WTC11 (cell line): ENCODE data around the gene LAMC3. TPM values are rescaled to one million over a fixed set of nuclear protein-coding genes. Genes with fewer than 3 reads are reported as not detected.
"Not testable (repeated sequence)": the region's sequence is repeated elsewhere in the genome, so short reads cannot be mapped to it uniquely, and the experiment has no call there.

Experiments
- ATAC-seq: fragments of 200-7000 bp; cut with Tn5 transposase; 2 replicates; pipeline ENCODE4 v1.10.0; 2021; ENCODE audit warnings: mild to moderate bottlenecking, moderate library complexity
- CTCF ChIA-PET: fragments of 300-600 bp; sonication (Branson Sonifier 250); formaldehyde crosslinking; loops from one replicate; lab custom pipeline; 2021; ENCODE audit warnings: antibody characterized with exemption; lab: Charles Lee
- POLR2A ChIA-PET: fragments of 350-600 bp; sonication (Branson Sonifier 250); formaldehyde crosslinking; loops from one replicate; lab custom pipeline; 2021; ENCODE audit warnings: antibody characterized with exemption; lab: Charles Lee
- DNase-seq: peaks from one replicate; pipeline ENCODE4 v3.0.0; 2021; ENCODE audit warnings: low spot score
- H3K27ac Mint-ChIP-seq: 2 replicates; pipeline ENCODE4 v1.8.0; 2021; ENCODE audit warnings: mixed read lengths
- H3K27me3 Mint-ChIP-seq: 2 replicates; pipeline ENCODE4 v1.8.0; 2021; ENCODE audit warnings: low read depth, mild to moderate bottlenecking, moderate library complexity, mixed read lengths
- H3K36me3 Mint-ChIP-seq: 2 replicates; pipeline ENCODE4 v1.8.0; 2021; ENCODE audit warnings: mixed read lengths
- H3K4me1 Mint-ChIP-seq: 2 replicates; pipeline ENCODE4 v1.8.0; 2022; ENCODE audit warnings: mixed read lengths
- H3K4me3 Mint-ChIP-seq: 2 replicates; pipeline ENCODE4 v1.8.0; 2021; ENCODE audit warnings: mild to moderate bottlenecking, moderate library complexity, mixed read lengths
- H3K9me3 Mint-ChIP-seq: 2 replicates; pipeline ENCODE4 v1.8.0; 2021; ENCODE audit warnings: mixed read lengths
- CREM ChIP-seq: sonication (generic); formaldehyde crosslinking; IDR thresholded peaks from 2 replicates; pipeline ENCODE4 v1.8.1; 2022; ENCODE audit warnings: mild to moderate bottlenecking, missing genetic modification reagents, moderate library complexity
- ELF4 ChIP-seq: sonication (generic); formaldehyde crosslinking; IDR thresholded peaks from 2 replicates; pipeline ENCODE4 v1.8.1; 2022; ENCODE audit warnings: low read depth, mild to moderate bottlenecking, moderate library complexity, missing genetic modification reagents
- FOXP1 ChIP-seq: sonication (generic); formaldehyde crosslinking; IDR thresholded peaks from 2 replicates; pipeline ENCODE4 v1.8.0; 2022; ENCODE audit warnings: missing genetic modification reagents, mild to moderate bottlenecking, moderate library complexity, borderline replicate concordance
- JAZF1 ChIP-seq: fragments of 250-450 bp; sonication (Bioruptor Pico); IDR thresholded peaks from 2 replicates; pipeline ENCODE4 v1.9.0; 2021; ENCODE audit warnings: moderate library complexity, mild to moderate bottlenecking, inconsistent platforms
- NFYB ChIP-seq: sonication (generic); formaldehyde crosslinking; conservative IDR thresholded peaks from 2 replicates; pipeline ENCODE4 v1.8.0; 2022; ENCODE audit warnings: low read depth, missing genetic modification reagents
- SMAD4 ChIP-seq: sonication (generic); formaldehyde crosslinking; IDR thresholded peaks from 2 replicates; pipeline ENCODE4 v1.8.0; 2022; ENCODE audit warnings: mild to moderate bottlenecking, missing genetic modification reagents
- ZNF138 ChIP-seq: sonication (generic); formaldehyde crosslinking; conservative IDR thresholded peaks from 2 replicates; pipeline ENCODE4 v1.8.1; 2022; ENCODE audit warnings: mild to moderate bottlenecking, moderate library complexity, missing genetic modification reagents
- total RNA-seq: library from RNA; stranded (reverse); gene quantifications from 3 replicates; pipeline ENCODE4 v1.2.3, GENCODE V29; 2021
- TF ChIP-seq, protein P1 (sequence below): sonication (generic); formaldehyde crosslinking; IDR thresholded peaks from 2 replicates; pipeline ENCODE4 v1.8.0; 2022; ENCODE audit warnings: mild to moderate bottlenecking, missing genetic modification reagents
- TF ChIP-seq, protein P2 (sequence below): sonication (generic); formaldehyde crosslinking; IDR thresholded peaks from 2 replicates; pipeline ENCODE4 v1.8.0; 2022; ENCODE audit warnings: mild to moderate bottlenecking, missing genetic modification reagents
- TF ChIP-seq, protein P3 (sequence below): fragments of 250-450 bp; sonication (Bioruptor Pico); IDR thresholded peaks from 2 replicates; pipeline ENCODE4 v1.9.0; 2021; ENCODE audit warnings: mild to moderate bottlenecking, borderline replicate concordance
- TF ChIP-seq, protein P4 (sequence below): sonication (generic); formaldehyde crosslinking; IDR thresholded peaks from 2 replicates; pipeline ENCODE4 v1.8.1; 2023; ENCODE audit warnings: mild to moderate bottlenecking, missing genetic modification reagents, borderline replicate concordance

The LAMC3 gene
- total RNA-seq, 1 experiment from 2014 or later = 50.9 TPM

DNA sequence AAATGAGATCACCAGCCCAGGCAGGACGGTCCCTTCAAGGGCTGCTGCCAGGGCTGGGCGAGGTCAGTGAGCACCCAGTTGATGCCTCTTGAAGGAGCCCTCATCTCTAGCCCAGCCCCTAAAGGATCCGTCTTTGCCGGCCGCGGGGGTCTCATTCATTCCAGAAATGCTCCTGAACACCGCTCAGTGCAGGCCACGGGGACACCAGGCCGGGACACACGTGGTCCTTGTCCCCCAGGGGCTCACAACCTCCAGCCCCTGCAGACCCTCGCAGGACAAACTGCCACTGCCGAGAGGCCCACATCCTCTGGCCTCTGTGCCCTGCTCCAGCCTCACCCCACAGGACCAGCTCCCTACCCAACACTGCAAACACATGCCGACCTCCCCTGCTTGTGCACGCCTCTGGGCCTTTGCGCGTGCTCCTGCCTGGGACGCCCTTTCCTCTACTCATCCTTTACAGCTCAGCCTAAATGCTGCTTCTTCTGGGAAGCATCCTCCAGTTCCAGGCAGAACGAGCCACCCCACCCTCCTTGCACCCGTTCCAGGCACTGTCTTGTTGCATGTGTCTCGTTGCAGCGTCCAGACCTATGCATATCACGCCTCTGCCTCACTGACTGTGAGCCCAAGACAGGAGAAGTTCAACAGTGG lies 10.3 kb upstream of the LAMC3 start:
- no peak overlapping the region for H3K27ac Mint-ChIP-seq
- ATAC-seq (no peak), DNase-seq (no peak)
- CTCF ChIA-PET = interaction anchor here (0.6 to 2.9 kb wide), 75 partner anchors 8 to 538 kb away, joined by 3 to 80 read pairs (median 6); partner anchors contain the start of genes AIF1L, EXOSC2, LAMC3 and NUP214
- H3K27me3 Mint-ChIP-seq = peaks cover 14% of the 10 kb centered on the region
- TF ChIP-seq, protein P1, sequence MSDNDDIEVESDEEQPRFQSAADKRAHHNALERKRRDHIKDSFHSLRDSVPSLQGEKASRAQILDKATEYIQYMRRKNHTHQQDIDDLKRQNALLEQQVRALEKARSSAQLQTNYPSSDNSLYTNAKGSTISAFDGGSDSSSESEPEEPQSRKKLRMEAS (CRISPR knock-in tag) = peak; percentile 48; the same call in 1 of the 2 replicates
- 0 out of 2 replicates have a peak, but pooled peaks have one; percentile 2 for TF ChIP-seq FOXP1 (CRISPR knock-in tag)
- TF ChIP-seq, protein P2, sequence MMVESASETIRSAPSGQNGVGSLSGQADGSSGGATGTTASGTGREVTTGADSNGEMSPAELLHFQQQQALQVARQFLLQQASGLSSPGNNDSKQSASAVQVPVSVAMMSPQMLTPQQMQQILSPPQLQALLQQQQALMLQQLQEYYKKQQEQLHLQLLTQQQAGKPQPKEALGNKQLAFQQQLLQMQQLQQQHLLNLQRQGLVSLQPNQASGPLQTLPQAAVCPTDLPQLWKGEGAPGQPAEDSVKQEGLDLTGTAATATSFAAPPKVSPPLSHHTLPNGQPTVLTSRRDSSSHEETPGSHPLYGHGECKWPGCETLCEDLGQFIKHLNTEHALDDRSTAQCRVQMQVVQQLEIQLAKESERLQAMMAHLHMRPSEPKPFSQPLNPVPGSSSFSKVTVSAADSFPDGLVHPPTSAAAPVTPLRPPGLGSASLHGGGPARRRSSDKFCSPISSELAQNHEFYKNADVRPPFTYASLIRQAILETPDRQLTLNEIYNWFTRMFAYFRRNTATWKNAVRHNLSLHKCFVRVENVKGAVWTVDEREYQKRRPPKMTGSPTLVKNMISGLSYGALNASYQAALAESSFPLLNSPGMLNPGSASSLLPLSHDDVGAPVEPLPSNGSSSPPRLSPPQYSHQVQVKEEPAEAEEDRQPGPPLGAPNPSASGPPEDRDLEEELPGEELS = no peak
- TF ChIP-seq CREM = 0 out of 2 replicates have a peak, but pooled peaks have one; percentile 23
- POLR2A ChIA-PET = interaction anchor here (0.9 kb wide), 1 partner anchor 306 kb away, joined by 3 read pairs; no protein-coding TSS in a partner anchor
- peaks cover 3% of the 10 kb centered on the region; the same call in 1 of the 2 replicates for H3K4me1 Mint-ChIP-seq
- no peaks in the 10 kb centered on the region for H3K36me3 Mint-ChIP-seq
- no peaks in the 10 kb centered on the region for H3K9me3 Mint-ChIP-seq
- H3K4me3 Mint-ChIP-seq = no peak overlapping the region

DNA sequence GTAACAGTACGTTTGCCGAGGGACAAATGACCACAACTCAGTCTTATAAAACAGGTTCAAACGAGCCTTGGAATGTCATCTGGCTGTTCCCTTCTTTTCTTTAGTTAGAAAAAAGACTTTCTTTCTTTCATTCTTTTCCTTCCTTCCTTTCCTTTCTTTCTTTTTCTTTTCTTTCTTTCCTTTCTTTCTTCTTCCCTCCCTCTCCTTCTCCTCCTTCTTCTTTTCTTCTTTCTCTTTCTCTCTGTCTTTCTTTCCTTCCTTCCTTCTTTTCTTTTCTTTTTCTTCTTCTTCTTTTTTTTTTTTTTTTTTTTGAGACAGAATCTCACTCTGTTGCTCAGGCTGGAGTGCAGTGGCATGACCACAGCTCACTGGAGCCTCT lies 9.7 kb upstream of the LAMC3 start:
- no peak for TF ChIP-seq ZNF138 (CRISPR knock-in tag)
- TF ChIP-seq ELF4 (CRISPR knock-in tag) = no peak
- TF ChIP-seq NFYB (CRISPR knock-in tag) = no peak
- Mint-ChIP-seq H3K9me3 (no peaks in the 10 kb centered on the region), H3K36me3 (no peaks in the 10 kb centered on the region), H3K4me1 (peaks cover 2% of the 10 kb centered on the region; the same call in 1 of the 2 replicates), H3K27me3 (peaks cover 14% of the 10 kb centered on the region), H3K27ac (no peak overlapping the region), H3K4me3 (no peak overlapping the region)
- ChIA-PET CTCF (interaction anchor here (1.2 to 2.9 kb wide), 21 partner anchors 9 to 147 kb away, joined by 3 to 80 read pairs (median 13); partner anchors contain the start of genes LAMC3 and QRFP), POLR2A (no interaction called here)
- DNase-seq = no peak
- ATAC-seq = no peak

DNA sequence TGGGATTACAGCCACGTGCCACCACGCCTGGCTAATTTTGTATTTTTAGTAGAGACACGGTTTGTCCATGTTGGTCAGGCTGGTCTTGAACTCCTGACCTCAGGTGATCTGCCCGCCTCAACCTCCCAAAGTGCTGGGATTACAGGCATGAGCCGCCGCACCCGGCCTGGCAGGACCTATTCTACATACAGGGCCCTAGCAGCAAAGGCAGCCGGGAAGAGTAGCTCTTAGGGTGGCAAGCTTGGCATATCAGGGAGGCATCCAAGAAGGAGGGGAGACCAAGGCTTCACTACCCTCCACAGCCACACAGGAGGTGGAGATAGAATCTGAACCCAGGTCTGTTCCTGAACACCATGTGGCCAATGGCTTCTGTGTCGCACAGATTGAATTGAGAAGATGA lies 8.4 kb upstream of the LAMC3 start:
- H3K27ac Mint-ChIP-seq, DNase-seq, H3K4me3 Mint-ChIP-seq, H3K4me1 Mint-ChIP-seq, POLR2A ChIA-PET, H3K9me3 Mint-ChIP-seq, H3K36me3 Mint-ChIP-seq, ATAC-seq: not testable (repeated sequence)
- peaks cover 14% of the 10 kb centered on the region for H3K27me3 Mint-ChIP-seq
- CTCF ChIA-PET = interaction anchor here (0.7 to 1.2 kb wide), 3 partner anchors 11 to 60 kb away, joined by 3 to 8 read pairs (median 3); no protein-coding TSS in a partner anchor

DNA sequence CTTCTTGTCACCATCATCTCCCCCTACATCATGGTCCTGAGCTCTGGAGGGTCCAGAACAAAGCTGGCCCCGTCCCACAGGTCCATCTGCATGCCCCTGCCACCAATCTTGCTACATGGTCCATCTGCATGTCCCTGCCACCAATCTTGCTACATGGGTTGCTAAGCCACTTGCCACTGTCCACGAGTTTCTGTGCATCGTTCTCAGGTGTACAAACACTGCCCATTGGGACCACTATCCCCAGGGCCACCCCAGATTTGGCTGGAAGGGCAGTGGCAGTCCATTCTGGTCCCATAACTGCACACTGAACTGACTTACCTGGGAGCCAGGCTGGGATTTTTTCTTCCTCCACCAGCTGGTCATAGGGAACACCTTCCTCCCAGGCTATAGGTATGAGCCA lies 8.0 kb upstream of the LAMC3 start:
- H3K4me3 Mint-ChIP-seq = no peak overlapping the region
- POLR2A ChIA-PET = no interaction called here
- H3K27me3 Mint-ChIP-seq = peaks cover 14% of the 10 kb centered on the region
- no peaks in the 10 kb centered on the region for H3K4me1 Mint-ChIP-seq
- CTCF ChIA-PET = interaction anchor here (1.7 kb wide), 1 partner anchor 45 kb away, joined by 7 read pairs; no protein-coding TSS in a partner anchor
- ATAC-seq = no peak
- no peak for DNase-seq
- no peaks in the 10 kb centered on the region for H3K9me3 Mint-ChIP-seq
- H3K27ac Mint-ChIP-seq = no peak overlapping the region
- H3K36me3 Mint-ChIP-seq = no peaks in the 10 kb centered on the region
- no peak for TF ChIP-seq JAZF1 (CRISPR knock-in tag)
- TF ChIP-seq SMAD4 (CRISPR knock-in tag) = no peak
- TF ChIP-seq, protein P3, sequence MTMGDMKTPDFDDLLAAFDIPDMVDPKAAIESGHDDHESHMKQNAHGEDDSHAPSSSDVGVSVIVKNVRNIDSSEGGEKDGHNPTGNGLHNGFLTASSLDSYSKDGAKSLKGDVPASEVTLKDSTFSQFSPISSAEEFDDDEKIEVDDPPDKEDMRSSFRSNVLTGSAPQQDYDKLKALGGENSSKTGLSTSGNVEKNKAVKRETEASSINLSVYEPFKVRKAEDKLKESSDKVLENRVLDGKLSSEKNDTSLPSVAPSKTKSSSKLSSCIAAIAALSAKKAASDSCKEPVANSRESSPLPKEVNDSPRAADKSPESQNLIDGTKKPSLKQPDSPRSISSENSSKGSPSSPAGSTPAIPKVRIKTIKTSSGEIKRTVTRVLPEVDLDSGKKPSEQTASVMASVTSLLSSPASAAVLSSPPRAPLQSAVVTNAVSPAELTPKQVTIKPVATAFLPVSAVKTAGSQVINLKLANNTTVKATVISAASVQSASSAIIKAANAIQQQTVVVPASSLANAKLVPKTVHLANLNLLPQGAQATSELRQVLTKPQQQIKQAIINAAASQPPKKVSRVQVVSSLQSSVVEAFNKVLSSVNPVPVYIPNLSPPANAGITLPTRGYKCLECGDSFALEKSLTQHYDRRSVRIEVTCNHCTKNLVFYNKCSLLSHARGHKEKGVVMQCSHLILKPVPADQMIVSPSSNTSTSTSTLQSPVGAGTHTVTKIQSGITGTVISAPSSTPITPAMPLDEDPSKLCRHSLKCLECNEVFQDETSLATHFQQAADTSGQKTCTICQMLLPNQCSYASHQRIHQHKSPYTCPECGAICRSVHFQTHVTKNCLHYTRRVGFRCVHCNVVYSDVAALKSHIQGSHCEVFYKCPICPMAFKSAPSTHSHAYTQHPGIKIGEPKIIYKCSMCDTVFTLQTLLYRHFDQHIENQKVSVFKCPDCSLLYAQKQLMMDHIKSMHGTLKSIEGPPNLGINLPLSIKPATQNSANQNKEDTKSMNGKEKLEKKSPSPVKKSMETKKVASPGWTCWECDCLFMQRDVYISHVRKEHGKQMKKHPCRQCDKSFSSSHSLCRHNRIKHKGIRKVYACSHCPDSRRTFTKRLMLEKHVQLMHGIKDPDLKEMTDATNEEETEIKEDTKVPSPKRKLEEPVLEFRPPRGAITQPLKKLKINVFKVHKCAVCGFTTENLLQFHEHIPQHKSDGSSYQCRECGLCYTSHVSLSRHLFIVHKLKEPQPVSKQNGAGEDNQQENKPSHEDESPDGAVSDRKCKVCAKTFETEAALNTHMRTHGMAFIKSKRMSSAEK (CRISPR knock-in tag) = no peak
- TF ChIP-seq, protein P4, sequence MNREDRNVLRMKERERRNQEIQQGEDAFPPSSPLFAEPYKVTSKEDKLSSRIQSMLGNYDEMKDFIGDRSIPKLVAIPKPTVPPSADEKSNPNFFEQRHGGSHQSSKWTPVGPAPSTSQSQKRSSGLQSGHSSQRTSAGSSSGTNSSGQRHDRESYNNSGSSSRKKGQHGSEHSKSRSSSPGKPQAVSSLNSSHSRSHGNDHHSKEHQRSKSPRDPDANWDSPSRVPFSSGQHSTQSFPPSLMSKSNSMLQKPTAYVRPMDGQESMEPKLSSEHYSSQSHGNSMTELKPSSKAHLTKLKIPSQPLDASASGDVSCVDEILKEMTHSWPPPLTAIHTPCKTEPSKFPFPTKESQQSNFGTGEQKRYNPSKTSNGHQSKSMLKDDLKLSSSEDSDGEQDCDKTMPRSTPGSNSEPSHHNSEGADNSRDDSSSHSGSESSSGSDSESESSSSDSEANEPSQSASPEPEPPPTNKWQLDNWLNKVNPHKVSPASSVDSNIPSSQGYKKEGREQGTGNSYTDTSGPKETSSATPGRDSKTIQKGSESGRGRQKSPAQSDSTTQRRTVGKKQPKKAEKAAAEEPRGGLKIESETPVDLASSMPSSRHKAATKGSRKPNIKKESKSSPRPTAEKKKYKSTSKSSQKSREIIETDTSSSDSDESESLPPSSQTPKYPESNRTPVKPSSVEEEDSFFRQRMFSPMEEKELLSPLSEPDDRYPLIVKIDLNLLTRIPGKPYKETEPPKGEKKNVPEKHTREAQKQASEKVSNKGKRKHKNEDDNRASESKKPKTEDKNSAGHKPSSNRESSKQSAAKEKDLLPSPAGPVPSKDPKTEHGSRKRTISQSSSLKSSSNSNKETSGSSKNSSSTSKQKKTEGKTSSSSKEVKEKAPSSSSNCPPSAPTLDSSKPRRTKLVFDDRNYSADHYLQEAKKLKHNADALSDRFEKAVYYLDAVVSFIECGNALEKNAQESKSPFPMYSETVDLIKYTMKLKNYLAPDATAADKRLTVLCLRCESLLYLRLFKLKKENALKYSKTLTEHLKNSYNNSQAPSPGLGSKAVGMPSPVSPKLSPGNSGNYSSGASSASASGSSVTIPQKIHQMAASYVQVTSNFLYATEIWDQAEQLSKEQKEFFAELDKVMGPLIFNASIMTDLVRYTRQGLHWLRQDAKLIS (CRISPR knock-in tag) = no peak
